22Rv1 (cell line): Measurements from ENCODE around the gene PROZ.

Experiments used
- ZFX ChIP-seq: fragments of 450-650 bp; IDR thresholded peaks from 2 replicates; pipeline ENCODE4 v1.6.1; 2017; ENCODE audit warnings: antibody characterized with exemption, borderline replicate concordance
- TF ChIP-seq, protein P1 (sequence below): fragments of 450-650 bp; IDR thresholded peaks from 2 replicates; pipeline ENCODE4 v1.5.1; 2017; ENCODE audit warnings: mild to moderate bottlenecking

- TF ChIP-seq, protein P1, sequence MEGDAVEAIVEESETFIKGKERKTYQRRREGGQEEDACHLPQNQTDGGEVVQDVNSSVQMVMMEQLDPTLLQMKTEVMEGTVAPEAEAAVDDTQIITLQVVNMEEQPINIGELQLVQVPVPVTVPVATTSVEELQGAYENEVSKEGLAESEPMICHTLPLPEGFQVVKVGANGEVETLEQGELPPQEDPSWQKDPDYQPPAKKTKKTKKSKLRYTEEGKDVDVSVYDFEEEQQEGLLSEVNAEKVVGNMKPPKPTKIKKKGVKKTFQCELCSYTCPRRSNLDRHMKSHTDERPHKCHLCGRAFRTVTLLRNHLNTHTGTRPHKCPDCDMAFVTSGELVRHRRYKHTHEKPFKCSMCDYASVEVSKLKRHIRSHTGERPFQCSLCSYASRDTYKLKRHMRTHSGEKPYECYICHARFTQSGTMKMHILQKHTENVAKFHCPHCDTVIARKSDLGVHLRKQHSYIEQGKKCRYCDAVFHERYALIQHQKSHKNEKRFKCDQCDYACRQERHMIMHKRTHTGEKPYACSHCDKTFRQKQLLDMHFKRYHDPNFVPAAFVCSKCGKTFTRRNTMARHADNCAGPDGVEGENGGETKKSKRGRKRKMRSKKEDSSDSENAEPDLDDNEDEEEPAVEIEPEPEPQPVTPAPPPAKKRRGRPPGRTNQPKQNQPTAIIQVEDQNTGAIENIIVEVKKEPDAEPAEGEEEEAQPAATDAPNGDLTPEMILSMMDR = no peak
- no peak for TF ChIP-seq ZFX
Measured at GRCh38 chr13:113166681-113167080, 8.2 kb downstream of the PROZ start.
